ENCODE data around the gene SART1.
"Not testable (repeated sequence)": the region's sequence is repeated elsewhere in the genome, so short reads cannot be mapped to it uniquely, and the experiment has no call there.

SART1 gene

DNA sequence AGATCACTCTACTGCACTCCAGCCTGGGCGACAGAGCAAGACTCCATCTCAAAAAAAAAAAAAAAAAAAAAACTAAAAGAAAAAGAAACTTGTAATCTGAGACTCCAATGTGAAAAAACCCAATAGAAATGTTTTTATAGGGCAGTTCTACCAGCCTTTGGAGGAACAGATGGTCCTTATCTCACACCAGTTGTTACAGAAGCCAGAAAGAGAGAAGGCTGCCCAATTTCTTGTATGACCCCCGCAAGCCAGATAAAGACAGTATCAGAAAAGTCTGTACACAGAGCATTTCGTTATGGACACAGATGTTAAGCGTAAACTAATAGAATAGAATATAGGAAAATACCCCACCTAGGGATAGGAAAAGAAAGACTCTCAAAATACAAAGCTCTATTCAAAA is 27.5 kb upstream of the SART1 start:
- no peak for DNase-seq (ENCODE audit: low spot score)

DNA sequence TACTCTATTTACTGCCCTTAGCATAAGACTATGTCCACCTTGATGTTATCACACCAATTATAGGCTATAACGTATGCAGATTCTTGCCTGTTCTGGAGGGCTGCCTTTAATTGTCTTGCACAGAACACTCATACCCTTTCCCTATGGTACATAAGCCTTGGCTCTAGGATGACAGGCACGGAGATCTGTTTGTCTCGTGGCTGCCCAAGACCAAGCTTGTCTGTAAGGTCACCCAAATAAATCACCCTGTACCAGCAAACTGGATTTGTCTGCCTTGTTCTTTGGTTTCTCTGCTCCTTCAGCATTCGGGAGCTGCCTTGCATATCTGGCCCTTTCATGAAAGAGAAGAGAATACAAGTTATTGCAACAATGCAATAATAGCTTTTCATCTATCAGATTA is 23.8 kb upstream of the SART1 start:
- no peak for DNase-seq (ENCODE audit: low spot score)

DNA sequence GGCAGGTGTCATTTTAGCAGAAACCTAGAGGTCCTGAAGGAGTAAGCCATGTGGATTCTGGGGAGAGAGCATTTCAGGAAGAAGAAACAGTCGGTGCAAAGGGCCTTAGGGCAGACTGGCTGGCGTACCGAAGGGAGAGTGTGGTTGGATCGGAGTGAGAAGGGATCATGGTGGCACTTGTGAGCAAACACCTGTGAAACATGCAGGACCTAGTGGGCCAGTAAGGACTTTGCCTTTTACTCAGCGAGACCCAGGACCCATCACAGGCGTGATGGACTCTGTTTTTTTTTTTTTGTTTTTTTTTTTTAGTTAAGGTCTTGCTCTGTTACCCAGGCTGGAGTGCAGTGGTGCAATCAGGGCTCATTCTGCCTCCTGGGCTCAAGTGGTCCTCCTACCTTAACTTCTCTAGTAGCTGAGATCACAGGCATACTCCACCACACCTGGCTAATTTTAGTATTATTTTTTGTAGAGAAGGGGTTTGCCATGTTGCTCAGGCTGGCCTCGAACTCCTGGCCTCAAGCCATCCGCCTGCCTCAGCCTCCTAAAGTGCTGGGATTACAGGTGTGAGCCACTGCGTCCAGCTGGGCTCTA is 19.7 kb upstream of the SART1 start:
- DNase-seq (ENCODE audit: low spot score) = no peak

DNA sequence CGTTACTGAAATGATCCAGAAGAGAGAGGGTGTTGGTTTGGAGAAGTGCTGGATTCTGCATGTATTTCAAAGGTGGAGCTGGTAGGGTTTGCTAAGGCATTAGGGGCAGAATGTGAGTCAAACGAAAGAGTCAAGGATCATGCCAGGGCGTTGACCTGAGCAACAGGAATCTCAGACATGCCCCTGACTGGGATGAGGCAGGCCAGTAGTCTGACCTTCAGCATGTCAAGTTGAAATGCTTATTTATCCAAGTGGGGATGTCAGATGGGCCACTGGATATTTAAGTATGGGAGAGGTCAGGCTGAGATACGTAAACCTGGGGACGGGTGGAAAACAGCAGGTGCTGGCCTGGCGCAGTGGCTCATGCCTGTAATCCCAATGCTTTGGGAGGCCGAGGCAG is 19.0 kb upstream of the SART1 start:
- DNase-seq (ENCODE audit: low spot score) = no peak

DNA sequence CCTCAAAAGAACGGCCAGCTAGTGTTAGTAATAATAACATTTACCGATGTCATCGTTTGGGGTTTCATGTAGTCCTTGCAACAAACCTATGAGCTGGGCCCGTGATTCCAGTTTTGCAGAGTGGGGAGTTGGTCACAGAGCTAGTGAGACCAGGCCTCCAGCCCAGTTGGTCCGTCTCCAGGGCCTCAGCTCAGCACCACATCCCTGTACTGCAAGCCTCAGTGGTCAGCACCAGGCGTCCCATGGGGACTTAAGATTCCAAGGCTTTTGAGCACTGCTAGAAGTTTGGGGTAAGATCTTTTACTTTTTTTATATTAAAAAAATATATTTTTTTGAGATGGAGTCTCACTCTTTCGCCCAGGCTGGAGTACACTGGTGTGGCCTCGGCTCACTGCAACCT is 17.3 kb upstream of the SART1 start:
- no peak for DNase-seq (ENCODE audit: low spot score)

DNA sequence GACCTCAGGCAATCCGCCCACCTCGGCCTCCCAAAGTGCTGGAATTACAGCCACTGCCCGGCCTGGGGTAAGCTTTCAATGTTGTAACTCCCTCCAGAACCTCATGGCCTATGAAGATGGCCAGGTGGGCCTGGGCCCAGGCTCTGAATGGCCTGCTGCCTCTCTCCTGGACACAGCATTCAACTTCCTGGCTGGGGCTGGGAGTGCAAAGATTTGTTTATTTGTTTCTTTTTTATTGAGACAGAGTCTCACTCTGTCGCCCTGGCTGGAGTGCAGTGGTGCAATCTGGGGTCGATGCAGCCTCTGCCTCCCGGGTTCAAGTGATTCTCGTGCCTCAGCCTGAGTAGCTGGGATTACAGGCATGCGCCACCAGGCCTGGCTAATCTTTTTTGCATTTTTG is 16.8 kb upstream of the SART1 start:
- no peak for DNase-seq (ENCODE audit: low spot score)

DNA sequence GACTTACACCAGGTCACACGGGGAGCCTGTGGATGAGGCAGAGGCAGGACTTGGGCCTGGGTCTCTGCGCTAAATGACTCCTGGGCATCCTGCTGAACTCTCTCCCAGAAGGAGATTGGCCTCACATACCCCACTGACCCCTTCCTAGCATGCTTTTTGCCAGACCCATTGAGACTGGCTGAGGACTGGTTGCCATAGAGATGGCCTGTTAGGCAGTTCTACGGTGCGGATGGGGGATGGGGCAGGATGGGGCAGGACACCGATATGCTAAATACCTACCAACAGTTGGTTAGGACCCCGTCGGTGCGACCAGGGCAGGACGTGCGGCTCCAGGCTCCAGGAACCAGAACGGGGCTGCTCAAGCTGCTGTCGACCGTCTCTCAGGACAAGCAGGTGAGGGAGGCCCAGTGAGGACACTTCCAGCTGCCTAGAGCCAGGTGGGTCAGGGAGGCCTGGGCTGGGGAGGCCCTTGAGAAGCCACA is 16.1 kb upstream of the SART1 start, which contains the start of gene TSGA10IP:
Gene TSGA10IP (plus strand): TSS at position 51 of the 482 bp plus-strand sequence. CDS start 196 bp downstream, at position 247.
- DNase-seq (ENCODE audit: low spot score) = no peak

DNA sequence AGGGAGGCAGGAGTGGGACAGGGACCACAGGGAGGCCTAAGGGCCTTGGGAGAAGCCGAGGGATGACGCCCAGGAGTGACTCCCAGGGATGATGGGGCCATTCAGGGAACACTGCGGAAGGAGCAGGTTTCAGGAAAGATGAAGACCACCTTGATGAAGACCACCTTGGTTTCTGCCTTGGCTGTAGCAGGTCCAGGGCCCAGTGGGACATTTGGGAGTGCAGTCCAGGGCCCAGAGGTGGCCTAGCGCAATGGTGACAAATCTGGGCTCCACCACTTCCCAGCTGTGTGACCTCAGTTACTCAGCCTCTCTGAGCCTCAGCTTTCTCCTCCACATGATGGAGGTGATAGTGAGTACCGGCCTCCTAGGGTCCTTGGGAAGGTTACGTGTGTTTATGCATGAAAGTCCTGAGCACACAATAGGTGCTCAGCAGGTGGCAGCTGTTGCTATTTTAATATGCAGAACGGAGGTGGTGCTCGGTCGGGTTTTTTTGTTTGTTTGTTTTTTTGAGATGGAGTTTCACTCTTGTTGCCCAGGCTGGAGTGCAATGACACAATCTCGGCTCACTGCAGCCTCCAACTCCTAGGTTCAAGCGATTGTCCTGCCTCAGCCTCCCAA is 15.5 kb upstream of the SART1 start:
- DNase-seq (ENCODE audit: low spot score) = no peak

DNA sequence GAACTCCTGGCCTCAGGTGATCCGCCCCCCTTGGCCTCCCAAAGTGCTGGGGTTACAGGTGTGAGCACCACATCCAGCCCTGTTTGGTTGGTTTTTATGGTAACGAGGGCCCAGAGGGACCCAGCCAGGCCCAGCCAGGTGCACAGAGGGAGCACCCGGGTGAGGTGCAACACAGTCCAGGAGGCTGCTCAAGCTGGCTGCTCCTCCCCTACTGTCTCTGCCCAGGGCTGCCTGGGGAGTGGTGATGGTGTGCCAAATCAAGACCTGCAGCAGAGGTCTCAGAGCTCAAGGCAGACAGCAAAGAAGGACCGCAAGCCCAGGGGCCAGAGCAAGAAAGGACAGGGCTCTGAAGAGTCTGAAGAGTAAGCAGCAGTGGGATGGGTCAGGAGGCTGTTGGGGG is 14.9 kb upstream of the SART1 start:
- DNase-seq (ENCODE audit: low spot score) = no peak

DNA sequence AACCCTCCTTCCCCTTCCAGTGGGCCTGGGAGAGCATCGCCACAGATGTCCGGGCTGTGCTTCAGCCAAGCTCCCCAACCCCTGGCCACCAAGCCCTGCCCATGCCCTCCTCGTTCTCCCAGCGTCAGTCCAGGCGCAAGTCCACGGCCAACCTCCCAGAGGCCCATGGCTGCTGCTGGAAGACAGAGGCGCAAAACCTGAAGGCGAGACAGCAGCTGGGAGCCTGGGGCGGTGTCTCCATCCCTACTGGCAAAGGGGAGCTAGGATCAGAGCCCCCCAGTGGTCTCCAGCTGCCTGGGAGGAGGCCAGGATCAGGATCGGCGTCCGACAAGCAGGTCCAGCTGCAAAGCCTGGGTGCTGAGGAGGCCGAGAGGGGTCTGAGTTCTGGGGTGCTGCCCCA is 14.4 kb upstream of the SART1 start:
- DNase-seq (ENCODE audit: low spot score) = no peak

DNA sequence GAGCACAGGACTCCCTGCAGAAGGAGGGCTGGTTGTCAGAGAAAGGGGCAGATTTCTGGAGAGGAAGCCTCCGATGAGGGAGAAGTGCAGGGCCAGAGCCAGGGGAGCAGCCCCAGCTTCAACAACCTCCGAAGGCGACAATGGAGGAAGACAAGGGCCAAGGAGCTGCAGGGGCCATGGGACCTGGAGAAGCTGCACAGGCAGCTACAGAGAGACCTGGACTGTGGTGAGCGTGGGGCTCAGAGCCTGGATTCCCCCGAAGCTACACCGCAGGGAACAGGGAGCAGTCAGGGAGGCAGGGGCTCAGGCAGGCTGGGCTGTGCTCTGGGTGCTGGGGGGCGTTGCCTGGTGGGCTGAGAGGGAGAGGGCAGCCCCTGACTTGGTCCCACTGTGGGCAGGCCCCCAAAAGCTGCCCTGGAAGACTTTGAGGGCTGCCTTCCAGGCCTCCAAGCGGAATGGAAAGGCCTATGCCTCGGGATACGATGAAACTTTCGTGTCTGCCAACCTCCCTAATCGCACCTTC is 13.9 kb upstream of the SART1 start:
- DNase-seq (ENCODE audit: low spot score) = no peak

DNA sequence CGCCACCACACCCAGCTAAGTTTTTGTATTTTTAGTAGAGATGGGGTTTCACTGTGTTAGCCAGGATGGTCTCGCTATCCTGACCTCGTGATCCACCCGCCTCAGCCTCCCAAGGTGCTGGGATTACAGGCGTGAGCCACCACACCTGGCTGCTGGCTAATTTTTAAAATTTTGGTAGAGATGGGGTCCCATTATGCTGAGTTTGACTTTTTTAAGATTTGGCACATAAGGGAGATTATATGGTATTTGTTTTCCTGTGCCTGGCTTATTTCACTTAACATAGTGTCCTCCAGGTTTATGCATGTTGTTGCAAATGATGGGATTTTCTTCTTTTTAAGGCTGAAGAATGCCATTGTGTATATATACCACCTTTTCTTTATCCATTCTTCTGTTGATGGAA is 10.8 kb upstream of the SART1 start:
- DNase-seq (ENCODE audit: low spot score) = not testable (repeated sequence)

DNA sequence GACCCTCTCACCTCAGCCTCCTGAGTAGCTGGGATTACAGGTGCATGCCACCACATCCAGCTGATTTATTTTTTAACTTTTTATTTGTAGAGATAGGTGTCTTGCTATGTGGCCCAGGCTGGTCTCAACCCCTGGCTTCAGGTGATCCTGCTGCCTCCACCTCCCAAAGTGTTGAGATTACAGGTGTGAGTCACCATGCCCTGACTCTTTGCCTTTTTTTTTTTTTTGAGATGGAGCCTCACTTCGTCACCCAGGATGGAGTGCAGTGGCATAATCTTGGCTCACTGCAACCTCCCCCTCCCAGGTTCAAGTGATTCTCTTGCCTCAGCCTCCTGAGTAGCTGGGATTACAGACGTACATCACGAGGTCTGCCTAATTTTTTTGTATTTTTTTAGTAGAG is 9.9 kb upstream of the SART1 start:
- not testable (repeated sequence) for DNase-seq (ENCODE audit: low spot score)

DNA sequence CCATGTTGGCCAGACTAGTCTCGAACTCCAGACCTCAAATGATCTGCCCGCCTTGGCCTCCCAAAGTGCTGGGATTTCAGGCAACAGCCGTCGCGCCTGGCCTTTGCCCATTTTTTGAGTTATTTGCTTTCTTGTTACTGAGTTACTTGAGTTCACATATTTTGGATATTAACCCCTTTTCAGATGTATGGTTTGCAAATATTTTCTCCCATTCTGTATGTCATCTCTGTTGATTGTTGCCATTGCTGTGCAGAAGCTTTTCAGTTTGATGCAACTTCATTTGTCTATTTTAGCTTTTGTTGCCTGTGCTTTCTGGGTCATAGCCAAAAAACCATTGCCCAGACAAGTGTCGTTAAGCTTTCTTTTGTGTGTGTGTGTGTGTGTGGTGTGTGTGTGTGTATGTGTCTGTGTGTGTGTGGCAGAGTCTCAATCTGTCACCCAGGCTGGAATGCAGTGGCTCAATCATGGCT is 9.4 kb upstream of the SART1 start:
- DNase-seq (ENCODE audit: low spot score) = no peak

DNA sequence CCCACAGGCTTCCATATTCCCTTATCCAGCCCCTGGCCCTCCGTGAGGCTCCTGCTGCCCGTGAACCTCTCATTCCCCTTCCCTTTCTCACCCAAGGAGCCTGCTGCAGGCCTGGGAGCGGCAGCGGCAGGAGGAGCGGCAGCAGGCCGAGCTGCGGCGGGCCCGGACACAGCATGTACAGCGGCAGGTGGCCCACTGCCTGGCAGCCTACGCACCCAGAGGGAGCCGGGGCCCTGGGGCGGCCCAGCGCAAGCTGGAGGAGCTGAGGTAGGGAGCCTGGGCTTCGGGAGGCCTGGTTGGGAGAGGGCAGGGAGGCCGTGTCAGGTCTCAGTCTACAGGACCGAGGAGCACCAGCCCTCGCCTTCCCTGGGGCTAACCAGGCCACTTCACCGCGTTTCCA is 8.1 kb upstream of the SART1 start:
- no peak for DNase-seq (ENCODE audit: low spot score)

DNA sequence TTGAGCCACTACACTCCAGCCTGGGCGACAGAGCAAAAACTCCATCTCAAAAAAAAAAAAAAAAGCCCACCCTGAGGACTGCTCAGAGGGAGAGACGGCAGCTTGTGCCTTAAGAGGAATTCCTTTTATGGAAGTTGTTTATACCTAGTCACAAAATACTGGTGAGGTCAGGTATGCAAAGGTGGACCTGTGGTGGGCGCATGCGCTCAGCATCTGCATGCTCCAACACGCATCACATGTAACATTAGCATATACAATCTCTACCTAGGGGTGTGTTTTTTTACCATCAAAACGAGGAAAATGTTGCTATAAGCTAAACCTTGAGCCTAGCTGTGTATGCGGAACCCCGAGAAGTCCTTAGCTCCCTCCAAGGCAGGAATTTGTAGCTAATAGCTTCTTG is 6.8 kb upstream of the SART1 start:
- DNase-seq (ENCODE audit: low spot score) = no peak

DNA sequence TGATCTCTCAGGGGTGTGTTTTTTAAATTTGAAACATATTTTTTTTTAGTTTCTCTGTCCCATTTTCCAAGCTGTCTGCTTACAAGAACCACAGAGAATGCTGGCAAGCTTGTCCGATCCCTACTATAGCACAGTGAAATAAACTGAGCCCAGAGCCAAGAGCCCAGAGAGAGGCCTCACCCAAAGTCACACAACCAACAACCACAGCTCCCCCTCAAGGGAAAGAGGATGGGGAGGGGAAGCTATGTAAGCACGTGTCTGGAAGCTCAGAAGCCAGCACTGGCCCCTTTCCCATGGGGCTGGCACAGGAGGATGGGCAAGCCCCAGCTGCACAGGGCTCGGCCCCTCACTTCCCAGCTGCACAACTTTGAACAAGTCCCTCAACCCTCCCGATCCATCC is 3.2 kb upstream of the SART1 start:
- no peak for DNase-seq (ENCODE audit: low spot score)

DNA sequence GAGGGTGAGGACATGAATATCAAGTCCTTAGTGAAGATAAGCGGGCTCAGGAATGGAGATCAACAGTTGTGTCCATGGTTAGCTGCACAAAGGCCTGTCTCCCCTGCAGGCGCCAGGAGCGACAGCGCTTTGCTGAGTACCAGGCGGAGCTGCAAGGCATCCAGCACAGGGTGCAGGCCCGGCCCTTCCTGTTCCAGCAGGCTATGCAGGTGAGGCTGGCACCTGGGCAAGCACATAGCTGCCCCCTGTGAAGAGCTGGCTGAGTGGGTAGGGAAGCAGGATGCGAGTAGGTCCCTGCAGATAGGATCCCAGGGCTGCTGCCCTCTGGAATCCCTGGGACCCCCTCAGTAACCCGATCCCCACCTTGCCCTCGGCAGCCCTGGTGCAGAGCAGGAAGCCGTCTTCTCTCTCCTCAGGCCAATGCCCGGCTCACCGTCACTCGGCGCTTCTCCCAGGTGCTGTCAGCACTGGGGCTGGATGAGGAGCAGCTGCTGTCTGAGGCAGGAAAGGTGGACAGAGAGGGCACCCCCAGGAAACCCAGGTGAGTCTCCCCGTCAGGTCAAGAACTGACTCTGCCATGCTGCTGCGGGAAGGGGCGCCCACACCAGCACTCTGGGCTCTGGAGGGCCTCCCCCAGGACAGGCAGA is 2.6 kb upstream of the SART1 start:
- DNase-seq (ENCODE audit: low spot score) = no peak

DNA sequence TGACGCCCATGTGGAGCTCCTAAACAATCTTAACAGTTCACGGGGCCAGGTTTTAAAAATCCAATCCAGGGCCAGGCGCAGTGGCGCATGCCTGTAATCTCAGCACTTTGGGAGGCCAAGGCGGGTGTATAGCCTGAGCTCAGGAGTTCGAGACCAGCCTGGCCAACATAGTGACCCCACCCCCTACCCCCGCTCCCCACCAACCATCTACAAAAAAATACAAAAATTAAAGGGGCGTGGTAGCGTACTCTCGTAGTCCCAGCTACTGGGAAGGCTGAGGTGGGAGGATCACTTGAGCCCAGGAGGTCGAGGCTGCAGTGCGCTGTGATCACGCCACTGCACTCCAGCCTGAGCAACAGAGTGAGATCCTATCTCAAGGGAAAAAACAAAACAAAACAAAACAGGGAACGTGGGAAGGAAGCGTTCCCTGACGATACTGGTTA is 689 bp upstream of the SART1 start:
- no peak for DNase-seq (ENCODE audit: low spot score)

DNA sequence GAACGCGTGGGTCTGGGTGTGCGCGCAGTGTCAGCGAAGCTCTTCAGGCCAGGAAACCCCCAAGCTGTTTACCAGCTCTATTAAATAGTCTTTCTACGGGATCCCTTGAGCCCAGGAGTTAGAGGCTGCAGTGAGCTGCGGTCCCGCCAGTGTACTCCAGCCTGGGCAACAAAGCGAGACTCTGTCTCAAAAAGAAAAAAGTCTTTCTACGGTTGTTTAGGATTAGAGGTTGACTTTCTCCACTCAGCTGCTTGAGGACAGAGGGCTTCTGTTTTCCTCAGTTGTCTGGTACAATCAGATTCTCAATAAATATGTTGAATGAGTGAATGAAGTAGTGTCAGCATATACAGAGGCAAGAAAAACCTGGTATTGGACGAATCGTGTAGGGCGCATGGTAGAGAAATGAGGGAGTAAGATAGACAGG is 619 bp downstream of the SART1 start:
- no peak for DNase-seq (ENCODE audit: low spot score)

DNA sequence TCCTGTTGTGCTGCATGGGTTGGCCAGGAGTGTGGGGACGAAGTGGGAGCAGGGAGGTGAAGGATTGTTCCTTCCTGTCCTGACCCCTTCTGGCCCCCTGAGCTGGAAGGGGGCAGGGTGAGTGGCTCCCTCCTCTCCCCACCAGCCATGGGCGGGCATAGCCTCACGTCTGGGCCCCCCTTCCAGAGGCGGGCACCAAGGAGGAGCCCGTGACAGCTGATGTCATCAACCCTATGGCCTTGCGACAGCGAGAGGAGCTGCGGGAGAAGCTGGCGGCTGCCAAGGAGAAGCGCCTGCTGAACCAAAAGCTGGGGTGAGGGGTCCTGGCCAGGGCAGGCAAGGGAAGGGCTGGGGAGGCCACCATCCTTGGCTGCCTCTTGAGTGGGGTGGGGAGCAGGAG is 3.4 kb downstream of the SART1 start:
- DNase-seq (ENCODE audit: low spot score) = no peak

DNA sequence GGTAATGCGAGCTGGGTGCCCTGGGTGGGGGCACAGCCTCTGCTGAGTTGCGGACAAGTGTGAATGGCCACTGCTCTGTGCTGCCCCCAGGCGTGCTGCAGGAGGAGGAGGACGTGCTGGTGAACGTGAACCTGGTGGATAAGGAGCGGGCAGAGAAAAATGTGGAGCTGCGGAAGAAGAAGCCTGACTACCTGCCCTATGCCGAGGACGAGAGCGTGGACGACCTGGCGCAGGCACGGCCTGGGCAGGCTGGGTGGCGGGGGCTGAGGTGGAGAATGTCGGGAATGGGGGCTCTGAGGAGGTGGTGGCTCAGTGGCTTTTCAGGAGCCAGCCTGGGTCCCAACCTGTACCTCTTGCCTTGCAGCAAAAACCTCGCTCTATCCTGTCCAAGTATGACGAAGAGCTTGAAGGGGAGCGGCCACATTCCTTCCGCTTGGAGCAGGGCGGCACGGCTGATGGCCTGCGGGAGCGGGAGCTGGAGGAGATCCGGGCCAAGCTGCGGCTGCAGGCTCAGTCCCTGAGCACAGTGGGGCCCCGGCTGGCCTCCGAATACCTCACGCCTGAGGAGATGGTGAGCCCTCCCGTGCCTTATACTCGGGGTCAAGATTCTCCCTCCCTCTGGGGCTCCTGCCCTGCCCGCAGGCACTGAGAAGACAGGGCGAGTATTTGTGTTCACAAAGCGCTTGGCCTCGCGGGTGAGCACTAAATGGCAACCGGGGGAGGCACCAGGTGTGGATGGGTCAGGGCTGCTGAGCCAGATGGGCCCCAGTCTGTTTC is 4.6 kb downstream of the SART1 start:
- no peak for DNase-seq (ENCODE audit: low spot score)
